Neural progenitor cell (in vitro differentiated cells): ENCODE results near the gene S100B. TPM values are rescaled to one million over a fixed set of nuclear protein-coding genes. Genes with fewer than 3 reads are reported as not detected.

Experiments used
- DNase-seq: peaks from one replicate; pipeline ENCODE4 v3.0.0-alpha.2; 2016; ENCODE audit warnings: low spot score
- H2AFZ ChIP-seq: fragments of 200-600 bp; sonication (generic); replicated peaks from 2 replicates; pipeline ENCODE4 v1.6.1; 2016; ENCODE audit warnings: antibody characterized with exemption
- H3F3A ChIP-seq: fragments of 200-600 bp; sonication (generic); 2 replicates; pipeline ENCODE4 v1.6.1; 2016; ENCODE audit warnings: antibody characterized with exemption, low read depth
- H3K27ac ChIP-seq: fragments of 200-600 bp; sonication (generic); 2 replicates; pipeline ENCODE4 v1.5.1; 2016; ENCODE audit warnings: mild to moderate bottlenecking
- H3K27me3 ChIP-seq: fragments of 200-600 bp; sonication (generic); 2 replicates; pipeline ENCODE4 v1.6.1; 2016; ENCODE audit warnings: mild to moderate bottlenecking, moderate library complexity
- H3K36me3 ChIP-seq: fragments of 200-600 bp; sonication (generic); 2 replicates; pipeline ENCODE4 v1.5.1; 2016
- H3K4me1 ChIP-seq: fragments of 200-600 bp; sonication (generic); 2 replicates; pipeline ENCODE4 v1.6.1; 2016; ENCODE audit warnings: mixed run types
- H3K4me2 ChIP-seq: fragments of 200-600 bp; sonication (generic); 2 replicates; pipeline ENCODE4 v1.6.1; 2016
- H3K4me3 ChIP-seq: fragments of 200-600 bp; sonication (generic); 2 replicates; pipeline ENCODE4 v1.5.1; 2016
- H3K79me2 ChIP-seq: fragments of 200-600 bp; sonication (generic); 2 replicates; pipeline ENCODE4 v1.6.1; 2016; ENCODE audit warnings: low read depth
- H3K9ac ChIP-seq: fragments of 200-600 bp; sonication (generic); 2 replicates; pipeline ENCODE4 v1.6.1; 2016
- H3K9me3 ChIP-seq: fragments of 200-600 bp; sonication (generic); 2 replicates; pipeline ENCODE4 v1.5.1; 2016; ENCODE audit warnings: low read depth
- H4K20me1 ChIP-seq: fragments of 200-600 bp; sonication (generic); 2 replicates; pipeline ENCODE4 v1.6.1; 2016; ENCODE audit warnings: low read depth
- H3K27ac Mint-ChIP-seq: 3 replicates; pipeline ENCODE4 v1.8.0; 2021; ENCODE audit warnings: mixed read lengths
- H3K27me3 Mint-ChIP-seq: 2 replicates; pipeline ENCODE4 v1.8.0; 2022; ENCODE audit warnings: low read depth, mild to moderate bottlenecking, inconsistent platforms, moderate library complexity, mixed read lengths; ENCODE audit not compliant: insufficient read depth
- H3K36me3 Mint-ChIP-seq: 3 replicates; pipeline ENCODE4 v1.8.0; 2021; ENCODE audit warnings: mixed read lengths
- H3K4me1 Mint-ChIP-seq: 3 replicates; pipeline ENCODE4 v1.8.0; 2021; ENCODE audit warnings: mixed read lengths
- H3K4me3 Mint-ChIP-seq: 3 replicates; pipeline ENCODE4 v1.8.0; 2021; ENCODE audit warnings: mild to moderate bottlenecking, moderate library complexity, mixed read lengths
- H3K9me3 Mint-ChIP-seq: 3 replicates; pipeline ENCODE4 v1.8.0; 2020; ENCODE audit warnings: mixed read lengths
- EZH2 ChIP-seq: fragments of 200-600 bp; sonication (generic); IDR thresholded peaks from 2 replicates; pipeline ENCODE4 v1.6.1; 2017; ENCODE audit warnings: antibody characterized with exemption, mild to moderate bottlenecking, moderate library complexity
- EZH2phosphoT487 ChIP-seq: fragments of 200-600 bp; sonication (generic); IDR thresholded peaks from 2 replicates; pipeline ENCODE4 v1.6.1; 2017; ENCODE audit warnings: antibody characterized with exemption
- total RNA-seq: library from RNA; depleted of rRNA; stranded (reverse); fragments of >200 nt; gene quantifications from 2 replicates; pipeline ENCODE4 v1.2.3, GENCODE V29; 2015; ENCODE audit warnings: low replicate concordance
- TF ChIP-seq, protein P1 (sequence below): fragments of 200-600 bp; sonication (generic); IDR thresholded peaks from 2 replicates; pipeline ENCODE4 v1.5.1; 2017; ENCODE audit warnings: antibody characterized with exemption, mild to moderate bottlenecking

Gene S100B
- total RNA-seq, 1 donor from 2014 or later: 0.60 TPM

DNA sequence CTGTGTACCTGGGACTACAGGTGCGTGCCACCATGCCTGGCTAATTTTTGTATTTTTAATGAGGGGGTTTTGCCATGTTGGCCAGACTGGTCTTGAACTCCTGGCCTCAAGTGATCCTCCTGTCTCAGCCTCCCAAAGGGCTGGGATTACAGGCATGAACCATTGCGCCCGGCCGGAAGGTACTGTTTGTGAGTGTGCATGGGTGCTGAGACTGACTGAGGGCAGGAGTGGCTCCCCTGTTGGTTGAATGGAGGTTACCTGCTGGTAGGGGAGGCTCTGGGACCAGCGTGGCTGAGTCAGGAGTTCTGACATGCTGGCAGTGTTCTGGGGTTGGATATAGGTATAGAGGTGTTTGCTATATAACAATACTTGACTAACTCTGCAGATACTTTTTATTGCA is 41.0 kb upstream of the S100B start:
- no peak overlapping the region for H3K9ac ChIP-seq
- TF ChIP-seq EZH2: no peak
- TF ChIP-seq, protein P1, sequence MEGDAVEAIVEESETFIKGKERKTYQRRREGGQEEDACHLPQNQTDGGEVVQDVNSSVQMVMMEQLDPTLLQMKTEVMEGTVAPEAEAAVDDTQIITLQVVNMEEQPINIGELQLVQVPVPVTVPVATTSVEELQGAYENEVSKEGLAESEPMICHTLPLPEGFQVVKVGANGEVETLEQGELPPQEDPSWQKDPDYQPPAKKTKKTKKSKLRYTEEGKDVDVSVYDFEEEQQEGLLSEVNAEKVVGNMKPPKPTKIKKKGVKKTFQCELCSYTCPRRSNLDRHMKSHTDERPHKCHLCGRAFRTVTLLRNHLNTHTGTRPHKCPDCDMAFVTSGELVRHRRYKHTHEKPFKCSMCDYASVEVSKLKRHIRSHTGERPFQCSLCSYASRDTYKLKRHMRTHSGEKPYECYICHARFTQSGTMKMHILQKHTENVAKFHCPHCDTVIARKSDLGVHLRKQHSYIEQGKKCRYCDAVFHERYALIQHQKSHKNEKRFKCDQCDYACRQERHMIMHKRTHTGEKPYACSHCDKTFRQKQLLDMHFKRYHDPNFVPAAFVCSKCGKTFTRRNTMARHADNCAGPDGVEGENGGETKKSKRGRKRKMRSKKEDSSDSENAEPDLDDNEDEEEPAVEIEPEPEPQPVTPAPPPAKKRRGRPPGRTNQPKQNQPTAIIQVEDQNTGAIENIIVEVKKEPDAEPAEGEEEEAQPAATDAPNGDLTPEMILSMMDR: no peak
- TF ChIP-seq EZH2phosphoT487: no peak
- no peak overlapping the region for H3K27ac Mint-ChIP-seq
- no peak overlapping the region for H3K4me3 ChIP-seq
- no peaks in the 10 kb centered on the region for H3F3A ChIP-seq
- H3K79me2 ChIP-seq: no peaks in the 10 kb centered on the region
- DNase-seq: no peak
- H3K27me3 ChIP-seq: no peaks in the 10 kb centered on the region
- H3K9me3 ChIP-seq: no peaks in the 10 kb centered on the region
- no peaks in the 10 kb centered on the region for H3K27me3 Mint-ChIP-seq
- no peak overlapping the region for H2AFZ ChIP-seq
- H4K20me1 ChIP-seq: no peaks in the 10 kb centered on the region
- peaks cover 65% of the 10 kb centered on the region for H3K36me3 Mint-ChIP-seq
- H3K4me3 Mint-ChIP-seq: no peak overlapping the region
- no peaks in the 10 kb centered on the region for H3K4me1 Mint-ChIP-seq
- H3K4me2 ChIP-seq: no peak overlapping the region
- H3K27ac ChIP-seq: no peak overlapping the region
- no peaks in the 10 kb centered on the region for H3K4me1 ChIP-seq
- H3K36me3 ChIP-seq: peaks cover 21% of the 10 kb centered on the region
- H3K9me3 Mint-ChIP-seq: no peaks in the 10 kb centered on the region

DNA sequence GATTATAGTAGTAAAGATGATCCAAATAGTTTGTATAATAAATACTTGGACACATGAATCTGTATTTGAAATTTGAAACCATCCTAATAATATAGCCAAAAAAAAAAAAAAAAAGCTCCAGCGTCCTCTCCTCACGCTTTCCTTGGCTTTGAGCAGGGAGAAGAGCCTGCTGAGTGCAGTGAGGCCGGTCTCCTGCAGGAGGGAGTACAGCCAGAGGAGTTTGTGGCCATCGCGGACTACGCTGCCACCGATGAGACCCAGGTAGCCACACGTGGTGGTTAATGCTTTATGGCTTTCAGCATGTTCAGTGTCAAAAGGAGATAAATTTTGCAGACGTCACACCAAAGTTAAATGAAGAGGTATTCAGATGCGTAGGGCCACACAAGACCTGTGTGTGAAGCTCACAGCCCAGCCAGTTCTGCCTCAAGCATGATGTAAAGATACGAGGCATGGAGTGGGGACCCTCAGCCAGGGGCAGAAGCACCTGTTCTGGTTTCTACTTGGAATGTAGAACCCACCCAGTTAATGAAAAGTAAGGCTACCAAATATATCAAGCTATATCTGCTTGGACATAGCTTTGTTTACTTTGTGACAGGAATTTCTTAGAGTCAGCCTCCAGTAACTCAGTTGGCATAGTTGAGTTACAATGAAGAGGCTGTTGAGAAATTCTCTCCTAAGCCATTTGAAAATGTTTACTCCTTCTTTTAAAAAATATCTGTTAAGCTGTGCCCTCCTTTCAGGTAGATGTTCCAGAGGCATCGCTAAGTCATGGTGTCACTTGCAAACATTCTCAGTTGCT is 38.7 kb upstream of the S100B start:
- TF ChIP-seq, protein P1: no peak
- TF ChIP-seq EZH2phosphoT487: no peak
- TF ChIP-seq EZH2: no peak
- Histone ChIP-seq H3K36me3 (peaks cover 24% of the 10 kb centered on the region), H3K27ac (no peak overlapping the region), H3K27me3 (no peaks in the 10 kb centered on the region), H2AFZ (no peak overlapping the region), H3K4me3 (no peak overlapping the region), H3K4me2 (no peak overlapping the region), H3F3A (no peaks in the 10 kb centered on the region), H4K20me1 (no peaks in the 10 kb centered on the region), H3K79me2 (peaks cover 16% of the 10 kb centered on the region), H3K9ac (no peak overlapping the region), H3K4me1 (no peaks in the 10 kb centered on the region), H3K9me3 (no peaks in the 10 kb centered on the region)
- H3K4me1 Mint-ChIP-seq: peaks cover 10% of the 10 kb centered on the region
- no peaks in the 10 kb centered on the region for H3K9me3 Mint-ChIP-seq
- peaks cover 57% of the 10 kb centered on the region for H3K36me3 Mint-ChIP-seq
- H3K27me3 Mint-ChIP-seq: no peaks in the 10 kb centered on the region
- no peak overlapping the region for H3K4me3 Mint-ChIP-seq
- DNase-seq: no peak
- H3K27ac Mint-ChIP-seq: no peak overlapping the region

DNA sequence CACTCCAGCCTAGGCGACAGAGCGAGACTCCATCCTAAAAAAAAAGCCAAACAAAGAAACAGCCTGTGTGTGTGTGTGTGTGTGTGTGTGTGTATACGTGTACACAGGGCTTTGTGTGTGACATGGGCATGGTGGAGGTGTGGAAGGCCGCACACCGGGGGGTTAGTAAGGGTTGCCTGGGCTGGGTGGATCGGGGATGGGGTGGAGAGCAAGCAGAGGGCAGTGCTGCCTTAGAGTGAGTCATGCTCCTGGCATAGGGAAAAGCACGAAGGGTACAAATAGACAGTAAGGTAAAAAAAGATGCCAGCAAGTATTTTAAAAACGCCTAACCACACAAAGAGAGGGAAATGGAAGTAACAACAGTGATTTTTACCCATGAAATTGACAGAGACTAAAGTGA is 36.8 kb upstream of the S100B start:
- no peak overlapping the region for H2AFZ ChIP-seq
- H3K27ac Mint-ChIP-seq: no peak overlapping the region
- no peaks in the 10 kb centered on the region for H3K9me3 Mint-ChIP-seq
- peaks cover 25% of the 10 kb centered on the region for H3K4me1 Mint-ChIP-seq
- peaks cover 21% of the 10 kb centered on the region for H3K36me3 ChIP-seq
- no peaks in the 10 kb centered on the region for H3K9me3 ChIP-seq
- no peak overlapping the region for H3K4me3 ChIP-seq
- H3K4me3 Mint-ChIP-seq: no peak overlapping the region
- no peak overlapping the region for H3K27ac ChIP-seq
- no peak for DNase-seq
- peaks cover 50% of the 10 kb centered on the region for H3K36me3 Mint-ChIP-seq
- H3K27me3 Mint-ChIP-seq: no peaks in the 10 kb centered on the region
- H3K27me3 ChIP-seq: no peaks in the 10 kb centered on the region
- no peak overlapping the region for H3K4me2 ChIP-seq
- no peaks in the 10 kb centered on the region for H3F3A ChIP-seq
- H4K20me1 ChIP-seq: peaks cover 12% of the 10 kb centered on the region
- no peak overlapping the region for H3K9ac ChIP-seq
- H3K4me1 ChIP-seq: peaks cover 6% of the 10 kb centered on the region
- TF ChIP-seq EZH2: no peak
- TF ChIP-seq EZH2phosphoT487: no peak
- TF ChIP-seq, protein P1: no peak
- peaks cover 34% of the 10 kb centered on the region for H3K79me2 ChIP-seq
